SK-N-SH treated with all-trans-retinoic acid at 6 μM for 48 hours (cell line): ENCODE data around the gene KRTAP1-4.

Experiments
- ATAC-seq: fragments of 200-7000 bp; cut with Tn5 transposase; 3 replicates; pipeline ENCODE4 v1.9.1; 2020; ENCODE audit warnings: mild to moderate bottlenecking, moderate library complexity
- ARNTL ChIP-seq: fragments of 450-650 bp; formaldehyde crosslinking; IDR thresholded peaks from 2 replicates; pipeline ENCODE4 v1.5.0; 2020; ENCODE audit warnings: low read depth, mild to moderate bottlenecking, moderate library complexity, borderline replicate concordance
- BACH2 ChIP-seq: fragments of 250-450 bp; sonication (Bioruptor Pico); IDR thresholded peaks from 2 replicates; pipeline ENCODE4 v1.9.0; 2021; ENCODE audit warnings: mild to moderate bottlenecking, borderline replicate concordance
- GLIS3 ChIP-seq: fragments of 250-450 bp; sonication (Bioruptor Pico); IDR thresholded peaks from 2 replicates; pipeline ENCODE4 v1.5.0; 2020; ENCODE audit warnings: mild to moderate bottlenecking, moderate library complexity
- RARB ChIP-seq: fragments of 250-450 bp; sonication (Bioruptor Pico); IDR thresholded peaks from 2 replicates; pipeline ENCODE4 v1.8.0; 2021; ENCODE audit warnings: mild to moderate bottlenecking, moderate library complexity
- SNAI2 ChIP-seq: fragments of 250-450 bp; sonication (Bioruptor Pico); IDR thresholded peaks from 2 replicates; pipeline ENCODE4 v1.5.0; 2020; ENCODE audit warnings: mild to moderate bottlenecking, moderate library complexity
- TCF4 ChIP-seq: fragments of 250-450 bp; sonication (Bioruptor Pico); IDR thresholded peaks from 2 replicates; pipeline ENCODE4 v1.8.0; 2021; ENCODE audit warnings: mild to moderate bottlenecking, moderate library complexity, borderline replicate concordance
- ZFP30 ChIP-seq: fragments of 450-650 bp; formaldehyde crosslinking; IDR thresholded peaks from 2 replicates; pipeline ENCODE4 v1.5.0; 2022; ENCODE audit warnings: mild to moderate bottlenecking, moderate library complexity
- ZNF565 ChIP-seq: fragments of 450-650 bp; formaldehyde crosslinking; conservative IDR thresholded peaks from 2 replicates; pipeline ENCODE4 v1.5.0; 2020; ENCODE audit warnings: low read depth, mild to moderate bottlenecking, moderate library complexity
- ZNF70 ChIP-seq: fragments of 450-650 bp; formaldehyde crosslinking; IDR thresholded peaks from 2 replicates; pipeline ENCODE4 v1.5.0; 2020; ENCODE audit warnings: mild to moderate bottlenecking, moderate library complexity
- ZNF8 ChIP-seq: fragments of 450-650 bp; formaldehyde crosslinking; IDR thresholded peaks from 2 replicates; pipeline ENCODE4 v1.5.0; 2020; ENCODE audit warnings: mild to moderate bottlenecking, moderate library complexity
- TF ChIP-seq, protein P1 (sequence below): fragments of 250-450 bp; sonication (Bioruptor Pico); IDR thresholded peaks from 2 replicates; pipeline ENCODE4 v1.5.0; 2020; ENCODE audit warnings: mild to moderate bottlenecking, moderate library complexity
- TF ChIP-seq, protein P2 (sequence below): fragments of 250-450 bp; sonication (Bioruptor Pico); IDR thresholded peaks from 2 replicates; pipeline ENCODE4 v1.8.0; 2020; ENCODE audit warnings: mild to moderate bottlenecking, moderate library complexity, borderline replicate concordance
- TF ChIP-seq, protein P3 (sequence below): fragments of 250-450 bp; sonication (Bioruptor Pico); IDR thresholded peaks from 2 replicates; pipeline ENCODE4 v1.5.1; 2020; ENCODE audit warnings: low read depth, mild to moderate bottlenecking, moderate library complexity
- TF ChIP-seq, protein P4 (sequence below): fragments of 250-450 bp; sonication (Bioruptor Pico); IDR thresholded peaks from 2 replicates; pipeline ENCODE4 v1.8.0; 2021; ENCODE audit warnings: low read depth, mild to moderate bottlenecking, moderate library complexity, borderline replicate concordance
- TF ChIP-seq, protein P5 (sequence below): fragments of 250-450 bp; sonication (Bioruptor Pico); IDR thresholded peaks from 2 replicates; pipeline ENCODE4 v1.5.1; 2021; ENCODE audit warnings: mild to moderate bottlenecking, moderate library complexity

The KRTAP1-4 gene, protein sequence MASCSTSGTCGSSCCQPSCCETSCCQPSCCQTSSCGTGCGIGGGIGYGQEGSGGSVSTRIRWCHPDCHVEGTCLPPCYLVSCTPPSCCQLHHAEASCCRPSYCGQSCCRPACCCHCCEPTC

DNA sequence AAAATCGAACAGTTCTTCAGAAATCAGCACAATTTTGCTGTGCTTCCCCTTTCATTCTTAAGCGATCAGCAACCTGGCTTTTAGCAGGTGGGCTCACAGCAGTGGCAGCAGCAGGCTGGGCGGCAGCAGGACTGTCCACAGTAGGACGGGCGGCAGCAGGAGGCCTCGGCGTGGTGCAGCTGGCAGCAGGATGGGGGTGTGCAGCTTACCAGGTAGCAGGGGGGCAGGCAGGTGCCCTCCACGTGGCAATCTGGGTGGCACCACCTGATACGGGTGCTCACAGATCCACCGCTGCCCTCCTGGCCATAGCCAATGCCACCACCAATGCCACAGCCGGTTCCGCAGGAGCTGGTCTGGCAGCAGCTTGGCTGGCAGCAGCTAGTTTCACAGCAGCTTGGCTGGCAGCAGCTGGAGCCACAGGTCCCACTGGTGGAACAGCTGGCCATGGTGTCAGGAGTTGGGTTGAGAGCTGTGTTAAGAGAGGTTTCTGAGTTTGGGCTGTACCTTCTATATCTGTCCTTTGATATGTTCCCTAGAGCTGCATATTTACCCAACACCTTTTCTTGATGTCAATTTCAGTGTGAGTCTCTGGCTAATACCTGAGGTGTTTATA lies at the start of gene KRTAP1-4:
KRTAP1-4 (minus strand) TSS at position 563 of the 613 bp plus-strand sequence; CDS start at position 446, 117 bp downstream.
- no peak for TF ChIP-seq TCF4 (CRISPR knock-in tag)
- TF ChIP-seq, all 23 proteins: peak for 0
- ATAC-seq = no peak

DNA sequence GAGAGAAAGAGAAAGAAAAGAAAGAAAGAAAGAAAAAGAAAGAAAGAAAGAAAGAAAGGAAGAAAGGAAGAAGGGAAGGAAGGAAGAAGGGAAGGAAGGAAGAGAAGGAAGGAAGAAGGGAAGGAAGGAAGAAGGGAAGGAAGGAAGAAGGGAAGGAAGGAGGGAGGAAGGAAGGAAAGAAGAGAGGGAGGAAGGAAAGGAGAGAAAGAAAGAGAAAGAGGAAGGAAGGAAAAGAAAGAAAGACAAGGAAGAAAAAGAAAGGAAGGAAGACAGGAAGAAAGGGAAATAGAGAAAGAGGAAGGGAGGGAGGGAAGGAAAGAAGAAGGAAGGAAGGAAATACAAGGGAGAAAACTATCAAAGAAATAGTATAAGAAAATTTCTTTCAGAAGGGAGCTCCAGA lies 46.8 kb upstream of the KRTAP1-4 start:
- no peak for ATAC-seq
- TF ChIP-seq, protein P1, sequence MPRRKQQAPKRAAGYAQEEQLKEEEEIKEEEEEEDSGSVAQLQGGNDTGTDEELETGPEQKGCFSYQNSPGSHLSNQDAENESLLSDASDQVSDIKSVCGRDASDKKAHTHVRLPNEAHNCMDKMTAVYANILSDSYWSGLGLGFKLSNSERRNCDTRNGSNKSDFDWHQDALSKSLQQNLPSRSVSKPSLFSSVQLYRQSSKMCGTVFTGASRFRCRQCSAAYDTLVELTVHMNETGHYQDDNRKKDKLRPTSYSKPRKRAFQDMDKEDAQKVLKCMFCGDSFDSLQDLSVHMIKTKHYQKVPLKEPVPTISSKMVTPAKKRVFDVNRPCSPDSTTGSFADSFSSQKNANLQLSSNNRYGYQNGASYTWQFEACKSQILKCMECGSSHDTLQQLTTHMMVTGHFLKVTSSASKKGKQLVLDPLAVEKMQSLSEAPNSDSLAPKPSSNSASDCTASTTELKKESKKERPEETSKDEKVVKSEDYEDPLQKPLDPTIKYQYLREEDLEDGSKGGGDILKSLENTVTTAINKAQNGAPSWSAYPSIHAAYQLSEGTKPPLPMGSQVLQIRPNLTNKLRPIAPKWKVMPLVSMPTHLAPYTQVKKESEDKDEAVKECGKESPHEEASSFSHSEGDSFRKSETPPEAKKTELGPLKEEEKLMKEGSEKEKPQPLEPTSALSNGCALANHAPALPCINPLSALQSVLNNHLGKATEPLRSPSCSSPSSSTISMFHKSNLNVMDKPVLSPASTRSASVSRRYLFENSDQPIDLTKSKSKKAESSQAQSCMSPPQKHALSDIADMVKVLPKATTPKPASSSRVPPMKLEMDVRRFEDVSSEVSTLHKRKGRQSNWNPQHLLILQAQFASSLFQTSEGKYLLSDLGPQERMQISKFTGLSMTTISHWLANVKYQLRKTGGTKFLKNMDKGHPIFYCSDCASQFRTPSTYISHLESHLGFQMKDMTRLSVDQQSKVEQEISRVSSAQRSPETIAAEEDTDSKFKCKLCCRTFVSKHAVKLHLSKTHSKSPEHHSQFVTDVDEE (CRISPR knock-in tag) = no peak
- TF ChIP-seq, protein P2, sequence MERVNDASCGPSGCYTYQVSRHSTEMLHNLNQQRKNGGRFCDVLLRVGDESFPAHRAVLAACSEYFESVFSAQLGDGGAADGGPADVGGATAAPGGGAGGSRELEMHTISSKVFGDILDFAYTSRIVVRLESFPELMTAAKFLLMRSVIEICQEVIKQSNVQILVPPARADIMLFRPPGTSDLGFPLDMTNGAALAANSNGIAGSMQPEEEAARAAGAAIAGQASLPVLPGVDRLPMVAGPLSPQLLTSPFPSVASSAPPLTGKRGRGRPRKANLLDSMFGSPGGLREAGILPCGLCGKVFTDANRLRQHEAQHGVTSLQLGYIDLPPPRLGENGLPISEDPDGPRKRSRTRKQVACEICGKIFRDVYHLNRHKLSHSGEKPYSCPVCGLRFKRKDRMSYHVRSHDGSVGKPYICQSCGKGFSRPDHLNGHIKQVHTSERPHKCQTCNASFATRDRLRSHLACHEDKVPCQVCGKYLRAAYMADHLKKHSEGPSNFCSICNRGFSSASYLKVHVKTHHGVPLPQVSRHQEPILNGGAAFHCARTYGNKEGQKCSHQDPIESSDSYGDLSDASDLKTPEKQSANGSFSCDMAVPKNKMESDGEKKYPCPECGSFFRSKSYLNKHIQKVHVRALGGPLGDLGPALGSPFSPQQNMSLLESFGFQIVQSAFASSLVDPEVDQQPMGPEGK (CRISPR knock-in tag) = no peak
- no peak for TF ChIP-seq ZNF8 (CRISPR knock-in tag)
- TF ChIP-seq, protein P3, sequence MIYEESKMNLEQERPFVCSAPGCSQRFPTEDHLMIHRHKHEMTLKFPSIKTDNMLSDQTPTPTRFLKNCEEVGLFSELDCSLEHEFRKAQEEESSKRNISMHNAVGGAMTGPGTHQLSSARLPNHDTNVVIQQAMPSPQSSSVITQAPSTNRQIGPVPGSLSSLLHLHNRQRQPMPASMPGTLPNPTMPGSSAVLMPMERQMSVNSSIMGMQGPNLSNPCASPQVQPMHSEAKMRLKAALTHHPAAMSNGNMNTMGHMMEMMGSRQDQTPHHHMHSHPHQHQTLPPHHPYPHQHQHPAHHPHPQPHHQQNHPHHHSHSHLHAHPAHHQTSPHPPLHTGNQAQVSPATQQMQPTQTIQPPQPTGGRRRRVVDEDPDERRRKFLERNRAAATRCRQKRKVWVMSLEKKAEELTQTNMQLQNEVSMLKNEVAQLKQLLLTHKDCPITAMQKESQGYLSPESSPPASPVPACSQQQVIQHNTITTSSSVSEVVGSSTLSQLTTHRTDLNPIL = no peak
- TF ChIP-seq, protein P4, sequence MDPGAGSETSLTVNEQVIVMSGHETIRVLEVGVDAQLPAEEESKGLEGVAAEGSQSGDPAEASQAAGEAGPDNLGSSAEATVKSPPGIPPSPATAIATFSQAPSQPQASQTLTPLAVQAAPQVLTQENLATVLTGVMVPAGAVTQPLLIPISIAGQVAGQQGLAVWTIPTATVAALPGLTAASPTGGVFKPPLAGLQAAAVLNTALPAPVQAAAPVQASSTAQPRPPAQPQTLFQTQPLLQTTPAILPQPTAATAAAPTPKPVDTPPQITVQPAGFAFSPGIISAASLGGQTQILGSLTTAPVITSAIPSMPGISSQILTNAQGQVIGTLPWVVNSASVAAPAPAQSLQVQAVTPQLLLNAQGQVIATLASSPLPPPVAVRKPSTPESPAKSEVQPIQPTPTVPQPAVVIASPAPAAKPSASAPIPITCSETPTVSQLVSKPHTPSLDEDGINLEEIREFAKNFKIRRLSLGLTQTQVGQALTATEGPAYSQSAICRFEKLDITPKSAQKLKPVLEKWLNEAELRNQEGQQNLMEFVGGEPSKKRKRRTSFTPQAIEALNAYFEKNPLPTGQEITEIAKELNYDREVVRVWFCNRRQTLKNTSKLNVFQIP (CRISPR knock-in tag) = no peak
- no peak for TF ChIP-seq ZNF565 (CRISPR knock-in tag)
- TF ChIP-seq ZNF70 (CRISPR knock-in tag) = no peak
- TF ChIP-seq BACH2 (CRISPR knock-in tag) = no peak
- no peak for TF ChIP-seq ARNTL (CRISPR knock-in tag)
- no peak for TF ChIP-seq ZFP30 (CRISPR knock-in tag)

DNA sequence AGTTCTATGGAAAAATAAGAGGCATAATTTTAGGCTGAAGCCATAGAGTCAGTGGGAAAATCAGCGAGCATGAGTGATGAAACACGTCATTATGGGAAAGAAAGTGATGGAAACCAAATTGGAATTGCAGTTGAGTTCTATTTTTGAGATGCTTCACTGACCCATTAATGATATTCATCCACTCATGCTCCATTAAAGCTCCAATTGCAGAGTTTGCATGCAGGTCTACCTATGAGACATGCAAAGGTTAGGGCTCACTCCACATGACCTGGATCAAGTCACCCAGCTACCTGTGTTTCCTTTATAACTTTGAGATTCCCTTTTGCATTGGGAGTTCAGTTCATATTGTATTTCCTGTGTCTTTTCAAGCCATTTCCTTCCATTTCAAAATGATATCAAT lies 43.7 kb upstream of the KRTAP1-4 start:
- ATAC-seq = no peak
- TF ChIP-seq, protein P3 = no peak
- TF ChIP-seq GLIS3 (CRISPR knock-in tag) (no peak), SNAI2 (CRISPR knock-in tag) (no peak), RARB (CRISPR knock-in tag) (no peak), BACH2 (CRISPR knock-in tag) (no peak)
- TF ChIP-seq, protein P5, sequence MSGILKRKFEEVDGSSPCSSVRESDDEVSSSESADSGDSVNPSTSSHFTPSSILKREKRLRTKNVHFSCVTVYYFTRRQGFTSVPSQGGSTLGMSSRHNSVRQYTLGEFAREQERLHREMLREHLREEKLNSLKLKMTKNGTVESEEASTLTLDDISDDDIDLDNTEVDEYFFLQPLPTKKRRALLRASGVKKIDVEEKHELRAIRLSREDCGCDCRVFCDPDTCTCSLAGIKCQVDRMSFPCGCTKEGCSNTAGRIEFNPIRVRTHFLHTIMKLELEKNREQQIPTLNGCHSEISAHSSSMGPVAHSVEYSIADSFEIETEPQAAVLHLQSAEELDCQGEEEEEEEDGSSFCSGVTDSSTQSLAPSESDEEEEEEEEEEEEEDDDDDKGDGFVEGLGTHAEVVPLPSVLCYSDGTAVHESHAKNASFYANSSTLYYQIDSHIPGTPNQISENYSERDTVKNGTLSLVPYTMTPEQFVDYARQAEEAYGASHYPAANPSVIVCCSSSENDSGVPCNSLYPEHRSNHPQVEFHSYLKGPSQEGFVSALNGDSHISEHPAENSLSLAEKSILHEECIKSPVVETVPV (CRISPR knock-in tag) = no peak
